Esophagus squamous epithelium (tissue), 4 donors: ENCODE results near the gene ATP2B2.

Experiments used
- POLR2A ChIP-seq, 4 donors: fragments of 450-650 bp; IDR thresholded peaks; one replicate each; pipeline ENCODE4 v1.6.1; 2017; ENCODE audit warnings: antibody characterized with exemption in 4 of 4, mild to moderate bottlenecking in 4 of 4, moderate library complexity in 3 of 4
- TF ChIP-seq, protein P1 (sequence below), 6 experiments: fragments of 450-650 bp in 4 of 6; fragments of 200-600 bp in 2 of 6; sonication (generic) in 2 of 6; IDR thresholded peaks; one replicate each; pipeline ENCODE4 v1.5.1; 2016 to 2019; ENCODE audit warnings: antibody characterized with exemption in 6 of 6, mild to moderate bottlenecking in 4 of 6, moderate library complexity in 4 of 6

DNA sequence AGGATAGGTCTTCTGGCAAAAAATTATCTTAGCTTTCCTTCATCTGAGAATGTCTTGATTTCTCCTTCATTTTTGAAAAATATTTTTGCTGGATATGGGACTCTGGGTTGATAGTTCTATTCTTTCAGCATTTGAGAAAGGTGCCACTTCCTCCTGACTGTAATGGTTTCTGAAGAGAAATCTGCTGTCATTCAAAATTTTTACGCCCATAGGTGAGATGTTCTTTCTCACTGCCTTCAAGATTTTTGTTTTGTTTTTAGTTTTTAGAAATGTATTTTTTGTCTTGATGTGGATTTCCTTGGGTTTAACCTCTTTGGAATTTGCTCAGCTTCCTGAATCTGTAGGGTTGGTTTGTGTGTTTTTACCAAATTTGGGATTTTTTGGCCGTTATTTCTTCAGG is 37.1 kb upstream of the ATP2B2 start:
- TF ChIP-seq, protein P1, sequence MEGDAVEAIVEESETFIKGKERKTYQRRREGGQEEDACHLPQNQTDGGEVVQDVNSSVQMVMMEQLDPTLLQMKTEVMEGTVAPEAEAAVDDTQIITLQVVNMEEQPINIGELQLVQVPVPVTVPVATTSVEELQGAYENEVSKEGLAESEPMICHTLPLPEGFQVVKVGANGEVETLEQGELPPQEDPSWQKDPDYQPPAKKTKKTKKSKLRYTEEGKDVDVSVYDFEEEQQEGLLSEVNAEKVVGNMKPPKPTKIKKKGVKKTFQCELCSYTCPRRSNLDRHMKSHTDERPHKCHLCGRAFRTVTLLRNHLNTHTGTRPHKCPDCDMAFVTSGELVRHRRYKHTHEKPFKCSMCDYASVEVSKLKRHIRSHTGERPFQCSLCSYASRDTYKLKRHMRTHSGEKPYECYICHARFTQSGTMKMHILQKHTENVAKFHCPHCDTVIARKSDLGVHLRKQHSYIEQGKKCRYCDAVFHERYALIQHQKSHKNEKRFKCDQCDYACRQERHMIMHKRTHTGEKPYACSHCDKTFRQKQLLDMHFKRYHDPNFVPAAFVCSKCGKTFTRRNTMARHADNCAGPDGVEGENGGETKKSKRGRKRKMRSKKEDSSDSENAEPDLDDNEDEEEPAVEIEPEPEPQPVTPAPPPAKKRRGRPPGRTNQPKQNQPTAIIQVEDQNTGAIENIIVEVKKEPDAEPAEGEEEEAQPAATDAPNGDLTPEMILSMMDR (IDR thresholded peaks at IDR 0.05): no peak
- TF ChIP-seq POLR2A (IDR thresholded peaks at IDR 0.05): no peak
